Mucosa of stomach (tissue), 1 donor: ENCODE data around the gene NDUFA12.

ENCODE experiments used
- H3K27me3 ChIP-seq: one replicate; pipeline ENCODE4 v1.7.0; 2013; ENCODE audit warnings: mild to moderate bottlenecking, low read length; ENCODE audit not compliant: control insufficient read depth, insufficient read depth
- H3K36me3 ChIP-seq: one replicate; pipeline ENCODE4 v1.7.0; 2013; ENCODE audit warnings: low read length; ENCODE audit not compliant: control insufficient read depth, insufficient read depth
- H3K4me1 ChIP-seq: one replicate; pipeline ENCODE4 v1.7.0; 2013; ENCODE audit warnings: mild to moderate bottlenecking, low read length; ENCODE audit not compliant: control insufficient read depth, insufficient read depth
- H3K4me3 ChIP-seq: one replicate; pipeline ENCODE4 v1.7.0; 2013; ENCODE audit warnings: low read length
- H3K9ac ChIP-seq: one replicate; pipeline ENCODE4 v1.7.0; 2013; ENCODE audit warnings: mild to moderate bottlenecking, low read length, moderate library complexity
- H3K9me3 ChIP-seq: one replicate; pipeline ENCODE4 v1.7.0; 2013; ENCODE audit warnings: mild to moderate bottlenecking, low read length, moderate library complexity; ENCODE audit not compliant: control insufficient read depth
- donor health status: Pancreatic carcinoma.

NDUFA12 gene

GRCh38 chr12:94954948-94955592, 48.4 kb downstream of the NDUFA12 start:
- H3K4me1 ChIP-seq = peaks cover 44% of the 10 kb centered on the region
- no peak overlapping the region for H3K4me3 ChIP-seq
- H3K9me3 ChIP-seq = no peaks in the 10 kb centered on the region
- no peaks in the 10 kb centered on the region for H3K36me3 ChIP-seq
- H3K9ac ChIP-seq = no peak overlapping the region
- no peaks in the 10 kb centered on the region for H3K27me3 ChIP-seq

GRCh38 chr12:94954029-94954685, 49.3 kb downstream of the NDUFA12 start:
- H3K4me3 ChIP-seq = no peak overlapping the region
- peak overlapping the region; percentile 2 for H3K9ac ChIP-seq
- H3K27me3 ChIP-seq = no peaks in the 10 kb centered on the region
- H3K36me3 ChIP-seq = no peaks in the 10 kb centered on the region
- peaks cover 44% of the 10 kb centered on the region for H3K4me1 ChIP-seq
- no peaks in the 10 kb centered on the region for H3K9me3 ChIP-seq

GRCh38 chr12:94952325-94952724, 51.2 kb downstream of the NDUFA12 start:
- Histone ChIP-seq H3K9me3 (no peaks in the 10 kb centered on the region), H3K36me3 (no peaks in the 10 kb centered on the region), H3K9ac (peak overlapping the region; percentile 13), H3K4me3 (no peak overlapping the region), H3K27me3 (no peaks in the 10 kb centered on the region), H3K4me1 (peaks cover 44% of the 10 kb centered on the region)

GRCh38 chr12:94951071-94951934, 52.2 kb downstream of the NDUFA12 start:
- Histone ChIP-seq H3K9ac (no peak overlapping the region), H3K4me3 (no peak overlapping the region), H3K27me3 (no peaks in the 10 kb centered on the region), H3K36me3 (no peaks in the 10 kb centered on the region), H3K9me3 (no peaks in the 10 kb centered on the region), H3K4me1 (peaks cover 44% of the 10 kb centered on the region)

- H3K27me3 ChIP-seq = no peaks in the 10 kb centered on the region
- no peak overlapping the region for H3K9ac ChIP-seq
- no peaks in the 10 kb centered on the region for H3K9me3 ChIP-seq
- no peak overlapping the region for H3K4me3 ChIP-seq
- H3K36me3 ChIP-seq = no peaks in the 10 kb centered on the region
- peaks cover 23% of the 10 kb centered on the region for H3K4me1 ChIP-seq
Observed at GRCh38 chr12:94948232-94948810, 55.2 kb downstream of the NDUFA12 start.

GRCh38 chr12:94942663-94943062, 60.8 kb downstream of the NDUFA12 start:
- no peaks in the 10 kb centered on the region for H3K9me3 ChIP-seq
- H3K36me3 ChIP-seq = no peaks in the 10 kb centered on the region
- no peak overlapping the region for H3K9ac ChIP-seq
- H3K4me1 ChIP-seq = no peaks in the 10 kb centered on the region
- H3K27me3 ChIP-seq = no peaks in the 10 kb centered on the region
- no peak overlapping the region for H3K4me3 ChIP-seq

GRCh38 chr12:94941440-94941862, 62.0 kb downstream of the NDUFA12 start:
- H3K4me3 ChIP-seq = no peak overlapping the region
- no peaks in the 10 kb centered on the region for H3K9me3 ChIP-seq
- no peaks in the 10 kb centered on the region for H3K27me3 ChIP-seq
- H3K9ac ChIP-seq = no peak overlapping the region
- H3K36me3 ChIP-seq = no peaks in the 10 kb centered on the region
- H3K4me1 ChIP-seq = no peaks in the 10 kb centered on the region

- Histone ChIP-seq H3K9me3 (no peaks in the 10 kb centered on the region), H3K9ac (no peak overlapping the region), H3K4me1 (no peaks in the 10 kb centered on the region)
Observed at GRCh38 chr12:94940771-94941170, 62.7 kb downstream of the NDUFA12 start.

GRCh38 chr12:94938583-94938982, 64.9 kb downstream of the NDUFA12 start:
- H3K27me3 ChIP-seq = no peaks in the 10 kb centered on the region
- H3K36me3 ChIP-seq = no peaks in the 10 kb centered on the region
- no peak overlapping the region for H3K9ac ChIP-seq
- no peaks in the 10 kb centered on the region for H3K4me1 ChIP-seq
- H3K9me3 ChIP-seq = no peaks in the 10 kb centered on the region
- no peak overlapping the region for H3K4me3 ChIP-seq

More at GRCh38 chr12:94940771-94941170, 62.7 kb downstream of the NDUFA12 start:
- Histone ChIP-seq H3K36me3 (no peaks in the 10 kb centered on the region), H3K4me3 (no peak overlapping the region), H3K27me3 (no peaks in the 10 kb centered on the region)

GRCh38 chr12:94930772-94931171, 72.7 kb downstream of the NDUFA12 start:
- Histone ChIP-seq H3K9ac (no peak overlapping the region), H3K4me1 (peaks cover 7% of the 10 kb centered on the region), H3K9me3 (no peaks in the 10 kb centered on the region), H3K27me3 (no peaks in the 10 kb centered on the region), H3K4me3 (no peak overlapping the region), H3K36me3 (no peaks in the 10 kb centered on the region)

GRCh38 chr12:94930216-94930654, 73.3 kb downstream of the NDUFA12 start:
- H3K4me3 ChIP-seq = no peak overlapping the region
- no peaks in the 10 kb centered on the region for H3K36me3 ChIP-seq
- no peaks in the 10 kb centered on the region for H3K27me3 ChIP-seq
- no peaks in the 10 kb centered on the region for H3K9me3 ChIP-seq
- H3K9ac ChIP-seq = no peak overlapping the region
- peaks cover 7% of the 10 kb centered on the region for H3K4me1 ChIP-seq

- no peaks in the 10 kb centered on the region for H3K36me3 ChIP-seq
Observed at GRCh38 chr12:94929780-94930179, 73.7 kb downstream of the NDUFA12 start.

More at GRCh38 chr12:94929780-94930179, 73.7 kb downstream of the NDUFA12 start:
- no peaks in the 10 kb centered on the region for H3K27me3 ChIP-seq
- H3K9me3 ChIP-seq = no peaks in the 10 kb centered on the region
- no peak overlapping the region for H3K4me3 ChIP-seq
- H3K9ac ChIP-seq = no peak overlapping the region
- H3K4me1 ChIP-seq = peaks cover 7% of the 10 kb centered on the region
